ENCODE results near the gene RPS6KB1.

- no peak for TF ChIP-seq CTCF (IDR thresholded peaks at IDR 0.05; ENCODE audit: low read depth, low read length)
- no peak for TF ChIP-seq POLR2A (IDR thresholded peaks at IDR 0.05; ENCODE audit: extremely low read depth, insufficient read length)
- no peak for TF ChIP-seq MAX (IDR thresholded peaks at IDR 0.05; ENCODE audit: low read depth, low read length)
These were observed 8.1 kb upstream of the RPS6KB1 start for GRCh38 chr17:59884861-59885260.

All from NB4 (cell line).